GM15510 (cell line): ENCODE measurements around the gene SYNC.

Experiments used
- POLR2A ChIP-seq: IDR thresholded peaks from 3 replicates; pipeline ENCODE4 v1.6.1; 2011; ENCODE audit warnings: borderline replicate concordance; ENCODE audit not compliant: insufficient read length; ENCODE audit errors: extremely low read depth

Gene SYNC

DNA sequence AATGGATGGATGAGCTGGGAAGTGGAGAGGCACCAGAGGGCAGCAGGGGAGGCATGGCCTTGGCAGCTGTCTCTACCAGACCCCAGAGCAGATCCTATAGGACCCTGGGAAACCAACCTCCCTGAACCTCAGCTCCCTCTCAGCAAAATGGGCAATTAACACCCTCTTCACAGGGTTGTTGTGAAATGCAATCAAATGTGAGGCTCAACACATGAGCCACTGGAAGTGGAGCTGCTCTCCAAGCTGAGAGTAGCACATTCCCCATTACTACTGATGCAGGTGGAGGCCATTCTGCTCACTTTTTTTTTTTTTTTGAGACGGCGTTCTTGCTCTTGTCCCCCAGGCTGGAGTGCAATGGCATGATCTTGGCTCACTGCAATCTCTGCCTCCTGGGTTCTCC lies 6.5 kb upstream of the SYNC start:
- TF ChIP-seq POLR2A: no peak

DNA sequence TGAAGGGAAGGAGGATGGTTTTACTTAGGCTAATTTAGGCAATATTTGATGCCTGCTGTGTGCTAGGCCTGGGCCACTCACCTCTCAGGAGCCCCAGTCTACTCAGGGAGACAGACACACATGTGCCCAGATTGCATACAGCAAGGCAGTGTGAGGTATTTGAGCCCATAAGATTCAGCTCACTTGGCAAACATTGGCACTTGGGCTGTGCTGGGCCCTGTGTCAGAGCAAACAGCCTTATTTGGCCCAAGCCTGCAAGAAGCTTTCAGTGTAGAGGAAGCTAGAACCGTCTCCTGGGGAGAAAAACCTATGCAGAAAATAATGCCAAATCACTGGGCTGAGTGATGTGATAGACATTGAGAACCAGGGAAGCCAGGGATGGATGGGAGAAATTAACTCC lies 3.9 kb upstream of the SYNC start:
- TF ChIP-seq POLR2A: no peak

DNA sequence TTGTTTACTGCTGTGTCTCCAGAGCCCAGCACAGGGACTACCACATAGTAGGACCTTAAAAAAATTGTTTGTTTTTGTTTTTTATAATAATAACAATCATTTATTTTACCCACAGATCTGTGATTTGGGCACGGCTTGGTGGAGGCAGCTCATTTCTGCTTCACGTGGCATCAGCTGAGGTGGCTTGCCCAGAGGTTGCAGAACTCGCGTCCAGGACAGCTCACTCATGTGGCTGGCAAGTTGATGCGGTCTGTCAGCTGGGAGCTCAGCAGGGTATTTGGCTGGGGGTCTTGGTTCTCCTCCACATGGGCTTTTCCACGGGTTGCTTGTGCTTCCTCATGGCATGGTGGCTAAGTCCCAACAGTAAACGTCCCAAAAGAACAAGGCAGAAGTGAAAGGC lies 2.9 kb upstream of the SYNC start:
- TF ChIP-seq POLR2A: no peak

DNA sequence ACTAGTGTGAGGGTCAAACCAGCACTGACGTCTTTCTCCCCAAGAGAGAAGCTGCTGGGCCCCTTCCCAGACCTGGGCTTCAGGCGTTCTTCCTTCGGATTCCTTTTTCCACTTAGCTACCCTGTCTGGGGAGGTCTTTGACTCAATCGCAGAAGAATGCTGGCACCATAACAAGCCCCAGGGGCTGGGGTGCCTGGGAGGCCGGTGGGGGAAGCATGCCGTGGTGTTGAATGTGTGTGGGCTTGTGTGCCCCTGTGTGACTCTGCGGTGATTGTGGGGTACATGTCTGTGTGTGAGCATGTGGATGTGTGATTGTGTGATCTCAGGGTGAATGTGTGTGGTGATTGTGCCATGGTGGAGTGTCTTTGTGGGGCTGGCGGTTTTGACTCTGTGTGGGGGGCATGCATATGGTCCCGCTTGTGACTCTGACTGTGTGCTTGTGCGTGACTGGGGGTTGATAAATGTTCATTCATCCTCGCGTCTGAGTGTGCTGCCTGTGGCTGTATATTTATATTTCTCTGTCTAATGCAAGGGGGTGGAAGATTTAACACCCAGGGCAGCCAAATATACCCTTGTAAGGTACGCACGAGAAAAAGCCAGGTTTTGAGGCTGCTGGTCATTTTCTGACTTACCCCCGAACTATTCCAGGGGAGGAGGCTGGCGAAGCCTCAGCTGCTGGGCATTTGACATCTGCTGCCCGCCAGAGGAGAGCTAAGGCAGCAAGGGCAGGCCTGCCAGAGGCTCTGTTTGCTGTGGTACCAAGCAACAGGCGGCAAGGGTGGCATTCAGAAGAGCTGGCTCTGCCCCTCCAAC lies 1.1 kb upstream of the SYNC start:
- TF ChIP-seq POLR2A: no peak

DNA sequence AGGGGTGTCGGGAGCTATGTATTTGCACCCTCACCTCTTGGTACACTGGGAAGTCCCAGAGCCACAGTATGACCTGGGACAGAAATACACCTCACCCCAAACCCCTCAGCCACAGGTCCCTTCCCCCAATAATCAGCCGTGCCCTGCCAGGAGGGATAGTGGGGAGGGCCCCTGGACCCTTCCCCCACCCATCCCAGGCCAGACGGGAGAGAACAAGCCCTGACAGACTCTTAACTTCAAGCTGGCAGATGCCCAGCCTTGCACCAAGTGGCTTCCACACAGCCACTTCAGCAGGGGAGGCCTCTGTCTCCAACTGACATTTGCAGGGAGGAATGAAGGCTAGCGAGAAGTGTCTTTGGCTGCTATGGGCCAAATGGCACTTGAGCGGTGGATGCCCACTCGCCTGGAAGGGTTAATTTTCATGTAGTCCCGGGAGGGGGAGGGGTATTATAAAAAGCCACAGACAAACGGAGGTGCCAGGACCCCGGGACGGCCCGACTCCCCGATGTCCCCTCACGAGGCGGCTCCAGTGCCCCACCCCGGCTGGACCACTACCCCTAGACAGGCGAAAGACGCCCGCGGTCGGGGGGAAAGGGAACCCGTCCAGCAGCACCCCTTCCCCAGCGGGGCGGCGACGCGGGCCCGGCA lies 495 bp downstream of the SYNC start:
- TF ChIP-seq POLR2A: no peak

DNA sequence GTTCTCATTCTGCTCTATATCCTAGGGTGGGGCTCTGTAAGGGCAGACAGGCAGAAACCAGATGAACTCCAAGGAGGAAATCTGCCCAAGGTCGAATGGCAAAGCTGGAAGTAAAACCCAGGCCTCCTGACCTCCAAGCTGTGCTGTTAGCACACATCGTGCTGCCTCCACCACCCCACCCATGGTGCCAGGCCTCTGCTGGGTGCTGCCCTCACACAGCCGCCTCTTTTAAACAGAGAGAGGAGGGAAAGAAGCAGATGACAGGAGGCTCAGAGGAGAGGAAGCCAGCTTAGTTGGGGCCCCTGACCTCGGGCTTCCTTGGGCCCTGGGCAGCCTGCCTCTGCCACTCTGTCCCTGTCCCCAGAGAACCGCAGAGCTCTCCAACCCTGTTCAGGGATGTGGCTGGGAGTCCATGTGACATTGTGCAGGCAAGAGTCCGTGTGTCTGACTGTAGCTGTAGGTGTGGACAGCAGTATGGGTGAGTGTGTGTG lies 1.1 kb downstream of the SYNC start:
- no peak for TF ChIP-seq POLR2A

DNA sequence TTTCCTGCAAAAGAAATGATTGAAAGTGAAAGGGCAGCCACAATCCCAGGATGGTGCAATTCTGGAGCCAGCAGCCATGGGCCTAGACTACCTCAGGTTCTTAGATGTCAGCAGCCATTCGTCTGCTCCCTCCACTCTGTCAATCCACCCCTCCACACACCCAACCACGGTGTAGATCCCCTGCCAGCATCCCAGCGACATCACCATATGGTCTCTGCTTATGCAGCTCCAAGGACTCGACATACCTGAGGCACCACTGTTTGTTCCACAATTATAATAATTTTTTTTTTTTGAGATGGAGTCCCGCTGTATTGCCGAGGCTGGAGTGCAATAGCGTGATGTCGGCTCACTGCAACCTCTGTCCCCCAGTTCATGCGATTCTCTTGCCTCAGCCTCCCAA lies 6.5 kb downstream of the SYNC start:
- TF ChIP-seq POLR2A: no peak

DNA sequence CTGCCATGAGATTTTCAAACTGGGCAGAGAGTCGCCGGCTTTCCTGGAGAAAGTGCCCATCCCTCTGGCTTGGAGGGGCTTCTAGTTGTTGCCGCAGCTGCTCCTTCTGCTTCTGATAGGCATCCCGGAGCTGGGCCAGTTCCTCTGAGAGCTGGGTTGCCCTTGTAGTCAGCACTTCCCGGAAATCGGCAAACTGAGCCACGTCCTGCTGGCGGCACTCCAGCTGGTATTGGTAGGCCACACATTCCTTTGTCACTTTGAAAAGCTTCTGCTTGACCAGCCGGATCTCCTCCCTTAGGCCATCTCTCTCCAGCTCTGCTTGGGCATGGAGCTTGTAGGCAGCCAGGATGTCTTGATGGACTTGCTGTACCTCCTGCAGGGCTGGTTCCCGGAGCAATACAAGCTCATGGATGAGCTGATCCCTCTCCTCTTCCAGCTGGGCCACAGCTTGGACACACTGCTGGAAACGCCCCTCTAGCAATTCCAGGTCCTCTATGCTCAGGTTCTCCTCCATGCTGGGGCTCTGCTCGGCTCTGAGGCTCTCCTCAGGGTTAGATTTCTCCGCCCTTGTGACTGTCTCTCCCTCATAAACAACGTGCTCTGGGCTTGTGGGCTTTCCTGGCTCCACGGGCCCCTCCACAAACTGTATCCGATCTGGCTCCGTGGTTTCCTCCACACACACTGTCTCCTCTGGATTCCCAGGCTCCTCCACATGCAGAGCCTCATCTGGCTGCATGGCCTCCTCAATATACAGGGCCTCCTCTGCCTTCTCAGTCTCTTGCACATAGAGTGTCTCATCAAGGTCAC lies 7.3 kb downstream of the SYNC start:
- TF ChIP-seq POLR2A: no peak

DNA sequence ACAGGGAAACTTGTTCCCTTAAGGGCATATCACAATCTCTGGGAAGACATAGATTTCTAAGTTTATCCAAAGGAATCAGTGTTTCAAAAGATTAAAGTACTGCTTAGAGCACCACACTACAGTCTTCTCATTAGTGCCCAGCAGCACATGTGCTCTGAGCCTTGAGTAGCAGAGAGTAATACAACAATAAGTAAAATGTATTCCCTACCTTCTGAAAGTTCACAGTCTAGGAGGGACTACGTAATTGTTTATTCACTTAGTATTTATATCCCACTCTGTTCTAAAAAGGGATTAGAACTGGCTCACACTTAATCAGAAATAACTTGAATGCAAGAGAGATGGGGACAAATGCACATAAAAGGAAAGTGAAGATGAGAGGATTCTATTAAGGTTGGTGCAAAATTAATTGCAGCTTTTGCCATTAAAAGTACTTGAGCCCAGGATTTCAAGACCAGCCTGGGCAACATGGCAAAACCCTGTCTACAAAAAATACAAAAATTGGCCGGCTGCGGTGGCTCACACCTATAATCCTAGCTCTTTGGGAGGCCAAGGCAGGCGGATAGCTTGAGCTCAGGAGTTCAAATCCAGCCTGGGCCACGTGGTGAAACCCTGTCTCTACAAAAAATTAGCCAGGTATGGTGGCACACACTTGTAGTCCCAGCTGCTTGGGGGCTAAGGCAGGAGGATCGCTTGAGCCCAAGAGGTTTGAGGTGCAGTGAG lies 9.0 kb downstream of the SYNC start:
- no peak for TF ChIP-seq POLR2A

DNA sequence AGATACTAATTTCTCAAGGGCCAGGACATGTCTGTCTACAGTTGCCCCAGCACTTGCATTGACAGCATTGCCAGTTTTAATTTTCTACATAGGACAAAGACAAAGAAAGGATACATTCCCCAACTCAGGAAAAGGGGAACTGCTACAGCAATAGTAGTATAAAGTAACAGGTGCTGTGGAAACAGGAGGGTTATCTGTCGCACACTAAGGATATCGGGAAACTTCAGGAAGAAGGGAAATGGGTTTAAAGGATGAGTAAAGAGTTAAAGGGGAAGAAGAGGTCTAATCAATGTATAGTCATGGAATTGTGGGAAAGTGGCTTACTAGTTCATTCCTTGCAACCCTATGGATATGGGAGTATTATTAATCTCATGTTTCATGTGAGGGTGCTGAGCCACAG lies 16.2 kb downstream of the SYNC start:
- no peak for TF ChIP-seq POLR2A

DNA sequence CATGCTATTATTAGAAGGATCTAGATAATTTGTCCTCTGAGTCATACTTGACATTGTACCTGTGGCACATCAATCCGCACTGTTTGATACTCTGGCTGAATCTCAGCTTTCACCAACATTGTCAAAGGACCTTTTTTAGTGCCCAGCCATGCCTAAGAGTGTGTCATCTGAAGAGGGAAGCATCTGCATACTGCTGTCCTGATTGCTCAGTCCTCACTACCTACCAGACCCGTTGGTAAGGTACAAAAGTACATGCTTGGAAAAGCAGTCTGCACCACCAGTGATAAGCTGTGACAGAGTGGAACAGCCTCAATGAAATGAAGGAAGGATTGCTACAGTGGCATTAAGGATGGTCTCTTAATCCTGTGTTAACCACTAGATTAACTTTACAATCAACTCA lies 17.1 kb downstream of the SYNC start:
- TF ChIP-seq POLR2A: no peak

DNA sequence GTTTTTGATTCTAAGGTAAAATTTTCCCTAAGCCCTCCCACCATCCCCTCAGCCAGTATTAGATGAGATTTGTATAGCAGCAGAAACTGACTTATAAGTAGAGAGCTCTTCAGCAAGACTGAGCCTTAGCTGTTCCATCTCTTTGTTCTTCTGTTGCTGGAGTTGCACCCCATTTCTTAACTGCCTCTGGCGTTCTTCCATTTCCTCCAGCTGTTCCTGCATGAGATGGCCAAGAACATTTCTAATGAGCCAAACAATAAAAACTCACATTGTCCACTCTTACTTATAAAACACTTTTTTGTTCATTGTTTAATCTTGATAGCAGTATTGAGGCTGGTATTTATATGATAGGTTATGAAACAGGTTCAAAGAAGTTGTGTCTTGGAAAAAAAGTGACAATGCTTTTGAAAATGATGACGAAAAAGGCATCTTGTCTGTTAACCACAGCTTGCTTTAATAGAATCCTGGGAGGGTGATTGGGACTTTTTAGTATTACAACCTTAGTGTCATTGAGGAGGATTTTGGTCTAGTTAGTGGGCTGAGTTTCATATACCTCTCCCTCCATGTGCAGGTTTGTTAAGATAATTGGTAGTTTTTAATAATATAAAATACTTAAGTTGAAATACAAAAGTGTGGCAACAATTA lies 18.3 kb downstream of the SYNC start:
- no peak for TF ChIP-seq POLR2A

DNA sequence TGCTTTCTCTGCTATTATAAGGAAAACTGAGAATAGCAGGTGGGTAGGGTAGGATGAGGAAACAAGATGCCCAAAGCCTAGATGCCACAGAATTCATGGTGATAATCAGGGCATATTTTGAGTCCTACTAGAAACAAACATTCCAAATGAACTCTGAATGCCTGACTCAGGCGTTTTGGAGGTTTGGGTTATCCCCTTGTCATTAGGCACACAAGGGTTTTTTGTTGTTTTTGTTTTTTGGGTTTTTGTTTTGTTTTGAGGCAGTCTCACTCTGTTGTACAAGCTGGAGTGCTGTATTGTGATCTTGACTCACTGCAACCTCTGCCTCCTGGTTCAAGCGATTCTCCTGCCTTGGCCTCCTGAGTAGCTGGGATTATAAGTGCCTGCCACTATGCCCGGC lies 19.2 kb downstream of the SYNC start:
- no peak for TF ChIP-seq POLR2A

DNA sequence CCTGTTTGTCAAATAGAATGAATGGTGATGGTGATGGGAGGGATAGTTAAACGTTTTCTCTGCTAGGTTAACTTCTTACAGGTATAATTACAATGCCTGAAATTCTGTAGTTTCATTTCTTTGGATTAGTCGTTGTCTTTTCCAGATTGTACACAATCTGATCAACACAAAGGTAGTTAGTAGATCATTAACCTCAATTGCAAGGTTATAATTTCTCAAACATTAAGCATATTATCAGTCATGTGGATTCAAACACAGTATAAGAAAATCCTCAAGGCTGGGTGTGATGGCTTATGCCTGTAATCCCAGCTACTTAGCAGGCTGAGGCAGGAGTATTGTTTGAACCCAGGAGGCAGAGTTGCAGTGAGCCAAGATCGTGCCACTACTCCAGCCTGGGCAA lies 20.6 kb downstream of the SYNC start:
- TF ChIP-seq POLR2A: no peak
